Measurements from ENCODE around the gene KCNJ10.

Gene KCNJ10

GRCh38 chr1:159983681-159984080, 86.3 kb downstream of the KCNJ10 start:
- no peaks in the 10 kb centered on the region for H3K36me3 ChIP-seq (ENCODE audit: control insufficient read depth, insufficient read depth, low read length)
- no peaks in the 10 kb centered on the region for H3K27me3 ChIP-seq (replicated peaks; ENCODE audit: control insufficient read depth, insufficient read depth, low read length, poor library complexity, severe bottlenecking)
- no peaks in the 10 kb centered on the region for H3K9me3 ChIP-seq (ENCODE audit: control insufficient read depth, low read length)
- H3K4me1 ChIP-seq (ENCODE audit: control insufficient read depth, insufficient read depth, low read length, poor library complexity, severe bottlenecking) = no peaks in the 10 kb centered on the region
- H3K4me3 ChIP-seq (ENCODE audit: insufficient read depth, low read depth, low read length, poor library complexity, severe bottlenecking) = no peak overlapping the region
- DNase-seq = no peak
- no peak overlapping the region for H3K27ac ChIP-seq (ENCODE audit: insufficient read depth, low read length, poor library complexity, severe bottlenecking)

- H3K27me3 ChIP-seq (replicated peaks; ENCODE audit: control insufficient read depth, insufficient read depth, low read length, poor library complexity, severe bottlenecking) = no peaks in the 10 kb centered on the region
- no peaks in the 10 kb centered on the region for H3K4me1 ChIP-seq (ENCODE audit: control insufficient read depth, insufficient read depth, low read length, poor library complexity, severe bottlenecking)
- no peaks in the 10 kb centered on the region for H3K36me3 ChIP-seq (ENCODE audit: control insufficient read depth, insufficient read depth, low read length)
- no peak for DNase-seq
- H3K4me3 ChIP-seq (ENCODE audit: insufficient read depth, low read depth, low read length, poor library complexity, severe bottlenecking) = no peak overlapping the region
- H3K27ac ChIP-seq (ENCODE audit: insufficient read depth, low read length, poor library complexity, severe bottlenecking) = no peak overlapping the region
- no peaks in the 10 kb centered on the region for H3K9me3 ChIP-seq (ENCODE audit: control insufficient read depth, low read length)
These were observed 87.7 kb downstream of the KCNJ10 start for GRCh38 chr1:159982280-159982679.

- Histone ChIP-seq H3K4me3 (ENCODE audit: insufficient read depth, low read depth, low read length, poor library complexity, severe bottlenecking) (no peak overlapping the region), H3K27ac (ENCODE audit: insufficient read depth, low read length, poor library complexity, severe bottlenecking) (no peak overlapping the region), H3K36me3 (ENCODE audit: control insufficient read depth, insufficient read depth, low read length) (no peaks in the 10 kb centered on the region), H3K9me3 (ENCODE audit: control insufficient read depth, low read length) (no peaks in the 10 kb centered on the region), H3K27me3 (replicated peaks; ENCODE audit: control insufficient read depth, insufficient read depth, low read length, poor library complexity, severe bottlenecking) (no peaks in the 10 kb centered on the region), H3K4me1 (ENCODE audit: control insufficient read depth, insufficient read depth, low read length, poor library complexity, severe bottlenecking) (no peaks in the 10 kb centered on the region)
- no peak for DNase-seq
These were observed 88.5 kb downstream of the KCNJ10 start for GRCh38 chr1:159981351-159982055.

GRCh38 chr1:159980786-159981185, 89.2 kb downstream of the KCNJ10 start:
- Histone ChIP-seq H3K4me3 (ENCODE audit: insufficient read depth, low read depth, low read length, poor library complexity, severe bottlenecking) (no peak overlapping the region), H3K4me1 (ENCODE audit: control insufficient read depth, insufficient read depth, low read length, poor library complexity, severe bottlenecking) (no peaks in the 10 kb centered on the region), H3K27ac (ENCODE audit: insufficient read depth, low read length, poor library complexity, severe bottlenecking) (no peak overlapping the region), H3K36me3 (ENCODE audit: control insufficient read depth, insufficient read depth, low read length) (no peaks in the 10 kb centered on the region), H3K27me3 (replicated peaks; ENCODE audit: control insufficient read depth, insufficient read depth, low read length, poor library complexity, severe bottlenecking) (no peaks in the 10 kb centered on the region), H3K9me3 (ENCODE audit: control insufficient read depth, low read length) (no peaks in the 10 kb centered on the region)
- DNase-seq = no peak

- no peaks in the 10 kb centered on the region for H3K27me3 ChIP-seq (replicated peaks; ENCODE audit: control insufficient read depth, insufficient read depth, low read length, poor library complexity, severe bottlenecking)
- no peak for DNase-seq
- H3K36me3 ChIP-seq (ENCODE audit: control insufficient read depth, insufficient read depth, low read length) = no peaks in the 10 kb centered on the region
- H3K9me3 ChIP-seq (ENCODE audit: control insufficient read depth, low read length) = no peaks in the 10 kb centered on the region
- H3K4me3 ChIP-seq (ENCODE audit: insufficient read depth, low read depth, low read length, poor library complexity, severe bottlenecking) = no peak overlapping the region
- no peaks in the 10 kb centered on the region for H3K4me1 ChIP-seq (ENCODE audit: control insufficient read depth, insufficient read depth, low read length, poor library complexity, severe bottlenecking)
- no peak overlapping the region for H3K27ac ChIP-seq (ENCODE audit: insufficient read depth, low read length, poor library complexity, severe bottlenecking)
These were observed 89.9 kb downstream of the KCNJ10 start for GRCh38 chr1:159980076-159980475.

- no peak for DNase-seq
- Histone ChIP-seq H3K9me3 (ENCODE audit: control insufficient read depth, low read length) (no peaks in the 10 kb centered on the region), H3K36me3 (ENCODE audit: control insufficient read depth, insufficient read depth, low read length) (no peaks in the 10 kb centered on the region), H3K4me1 (ENCODE audit: control insufficient read depth, insufficient read depth, low read length, poor library complexity, severe bottlenecking) (no peaks in the 10 kb centered on the region), H3K27ac (ENCODE audit: insufficient read depth, low read length, poor library complexity, severe bottlenecking) (no peak overlapping the region), H3K4me3 (ENCODE audit: insufficient read depth, low read depth, low read length, poor library complexity, severe bottlenecking) (no peak overlapping the region), H3K27me3 (replicated peaks; ENCODE audit: control insufficient read depth, insufficient read depth, low read length, poor library complexity, severe bottlenecking) (no peaks in the 10 kb centered on the region)
These were observed 90.7 kb downstream of the KCNJ10 start for GRCh38 chr1:159979257-159979656.

- H3K4me3 ChIP-seq (ENCODE audit: insufficient read depth, low read depth, low read length, poor library complexity, severe bottlenecking) = no peak overlapping the region
- no peaks in the 10 kb centered on the region for H3K36me3 ChIP-seq (ENCODE audit: control insufficient read depth, insufficient read depth, low read length)
- H3K27ac ChIP-seq (ENCODE audit: insufficient read depth, low read length, poor library complexity, severe bottlenecking) = no peak overlapping the region
- no peaks in the 10 kb centered on the region for H3K9me3 ChIP-seq (ENCODE audit: control insufficient read depth, low read length)
- no peak for DNase-seq
- H3K4me1 ChIP-seq (ENCODE audit: control insufficient read depth, insufficient read depth, low read length, poor library complexity, severe bottlenecking) = no peaks in the 10 kb centered on the region
- H3K27me3 ChIP-seq (replicated peaks; ENCODE audit: control insufficient read depth, insufficient read depth, low read length, poor library complexity, severe bottlenecking) = peaks cover 1% of the 10 kb centered on the region
These were observed 91.9 kb downstream of the KCNJ10 start for GRCh38 chr1:159978107-159978398.

GRCh38 chr1:159977364-159978106, 92.4 kb downstream of the KCNJ10 start:
- DNase-seq = no peak
- no peaks in the 10 kb centered on the region for H3K9me3 ChIP-seq (ENCODE audit: control insufficient read depth, low read length)
- no peak overlapping the region for H3K27ac ChIP-seq (ENCODE audit: insufficient read depth, low read length, poor library complexity, severe bottlenecking)
- no peaks in the 10 kb centered on the region for H3K36me3 ChIP-seq (ENCODE audit: control insufficient read depth, insufficient read depth, low read length)
- H3K4me3 ChIP-seq (ENCODE audit: insufficient read depth, low read depth, low read length, poor library complexity, severe bottlenecking) = no peak overlapping the region
- peaks cover 5% of the 10 kb centered on the region for H3K27me3 ChIP-seq (replicated peaks; ENCODE audit: control insufficient read depth, insufficient read depth, low read length, poor library complexity, severe bottlenecking)
- no peaks in the 10 kb centered on the region for H3K4me1 ChIP-seq (ENCODE audit: control insufficient read depth, insufficient read depth, low read length, poor library complexity, severe bottlenecking)

GRCh38 chr1:159974350-159974965, 95.5 kb downstream of the KCNJ10 start:
- Histone ChIP-seq H3K4me1 (ENCODE audit: control insufficient read depth, insufficient read depth, low read length, poor library complexity, severe bottlenecking) (no peaks in the 10 kb centered on the region), H3K36me3 (ENCODE audit: control insufficient read depth, insufficient read depth, low read length) (no peaks in the 10 kb centered on the region), H3K4me3 (ENCODE audit: insufficient read depth, low read depth, low read length, poor library complexity, severe bottlenecking) (no peak overlapping the region), H3K9me3 (ENCODE audit: control insufficient read depth, low read length) (no peaks in the 10 kb centered on the region), H3K27me3 (replicated peaks; ENCODE audit: control insufficient read depth, insufficient read depth, low read length, poor library complexity, severe bottlenecking) (peaks cover 5% of the 10 kb centered on the region), H3K27ac (ENCODE audit: insufficient read depth, low read length, poor library complexity, severe bottlenecking) (no peak overlapping the region)
- no peak for DNase-seq

- peaks cover 5% of the 10 kb centered on the region for H3K27me3 ChIP-seq (replicated peaks; ENCODE audit: control insufficient read depth, insufficient read depth, low read length, poor library complexity, severe bottlenecking)
- DNase-seq = no peak
- no peak overlapping the region for H3K4me3 ChIP-seq (ENCODE audit: insufficient read depth, low read depth, low read length, poor library complexity, severe bottlenecking)
- no peak overlapping the region for H3K27ac ChIP-seq (ENCODE audit: insufficient read depth, low read length, poor library complexity, severe bottlenecking)
- H3K4me1 ChIP-seq (ENCODE audit: control insufficient read depth, insufficient read depth, low read length, poor library complexity, severe bottlenecking) = no peaks in the 10 kb centered on the region
- no peaks in the 10 kb centered on the region for H3K9me3 ChIP-seq (ENCODE audit: control insufficient read depth, low read length)
- no peaks in the 10 kb centered on the region for H3K36me3 ChIP-seq (ENCODE audit: control insufficient read depth, insufficient read depth, low read length)
These were observed 96.5 kb downstream of the KCNJ10 start for GRCh38 chr1:159973350-159973940.

Measured in effector memory CD4-positive, alpha-beta T cell (primary cell).